Mesodermal cell (in vitro differentiated cells): ENCODE results near the gene ATXN10.

Experiments
- H3K27ac ChIP-seq: 2 replicates; pipeline ENCODE4 v1.7.0; 2013; ENCODE audit warnings: mild to moderate bottlenecking, low read depth, low read length, moderate library complexity; ENCODE audit not compliant: severe bottlenecking
- H3K36me3 ChIP-seq: 2 replicates; pipeline ENCODE4 v1.7.1; 2013; ENCODE audit warnings: mild to moderate bottlenecking, low read length, moderate library complexity; ENCODE audit not compliant: control insufficient read depth, insufficient read depth
- H3K4me1 ChIP-seq: one replicate; pipeline ENCODE4 v1.7.1; 2013; ENCODE audit warnings: mild to moderate bottlenecking, low read length; ENCODE audit not compliant: insufficient read depth, control insufficient read depth, poor library complexity, severe bottlenecking
- H3K4me3 ChIP-seq: 2 replicates; pipeline ENCODE4 v1.7.0; 2013; ENCODE audit warnings: low read length, control low read depth, mild to moderate bottlenecking; ENCODE audit not compliant: insufficient read depth, poor library complexity, severe bottlenecking; ENCODE audit errors: extremely low read depth
- H3K9me3 ChIP-seq: 2 replicates; pipeline ENCODE4 v1.7.1; 2013; ENCODE audit warnings: mild to moderate bottlenecking, low read length, moderate library complexity; ENCODE audit not compliant: control insufficient read depth
- WGBS, 2 experiments: methylation state at CpG; one replicate each; pipeline ENCODE4 v1.1.5; 2013; ENCODE audit warnings: missing lambda C conversion rate in 2 of 2; ENCODE audit not compliant: insufficient coverage in 2 of 2; 5-methylcytosine and 5-hydroxymethylcytosine counted together

ATXN10 gene

DNA sequence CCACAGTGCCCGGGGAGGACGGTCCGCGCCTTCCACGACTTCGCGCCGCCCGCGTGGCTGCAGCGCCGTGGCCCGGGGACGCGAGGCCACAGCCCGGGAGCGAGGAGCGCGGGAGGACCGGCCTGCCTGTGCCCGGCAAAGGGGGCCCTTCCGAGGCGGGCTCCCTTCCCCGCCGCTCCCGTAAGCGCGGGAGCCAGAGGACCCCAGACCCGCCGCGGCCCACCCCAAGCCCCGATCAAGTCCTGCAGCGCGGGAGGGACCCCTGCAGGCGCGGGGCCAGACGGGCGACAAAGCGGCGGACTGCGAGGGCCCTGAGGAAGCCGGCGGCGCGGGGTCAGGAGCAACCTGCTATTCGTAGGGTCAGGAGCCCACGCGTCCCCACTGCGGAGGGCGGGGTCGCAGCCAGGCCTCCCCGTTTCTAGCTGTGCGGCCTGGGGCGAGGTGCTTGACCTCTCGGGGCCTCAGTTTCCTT lies 195.0 kb downstream of the ATXN10 start:
- H3K27ac ChIP-seq, result no peak overlapping the region
- H3K9me3 ChIP-seq, result no peaks in the 10 kb centered on the region
- 3 to 6% methylated on average over 52 to 55 of the region's 55 CpGs for WGBS, 2 experiments
- H3K4me3 ChIP-seq, result peak overlapping the region; percentile 26
- H3K36me3 ChIP-seq, result no peaks in the 10 kb centered on the region
- H3K4me1 ChIP-seq, result peaks cover 15% of the 10 kb centered on the region

DNA sequence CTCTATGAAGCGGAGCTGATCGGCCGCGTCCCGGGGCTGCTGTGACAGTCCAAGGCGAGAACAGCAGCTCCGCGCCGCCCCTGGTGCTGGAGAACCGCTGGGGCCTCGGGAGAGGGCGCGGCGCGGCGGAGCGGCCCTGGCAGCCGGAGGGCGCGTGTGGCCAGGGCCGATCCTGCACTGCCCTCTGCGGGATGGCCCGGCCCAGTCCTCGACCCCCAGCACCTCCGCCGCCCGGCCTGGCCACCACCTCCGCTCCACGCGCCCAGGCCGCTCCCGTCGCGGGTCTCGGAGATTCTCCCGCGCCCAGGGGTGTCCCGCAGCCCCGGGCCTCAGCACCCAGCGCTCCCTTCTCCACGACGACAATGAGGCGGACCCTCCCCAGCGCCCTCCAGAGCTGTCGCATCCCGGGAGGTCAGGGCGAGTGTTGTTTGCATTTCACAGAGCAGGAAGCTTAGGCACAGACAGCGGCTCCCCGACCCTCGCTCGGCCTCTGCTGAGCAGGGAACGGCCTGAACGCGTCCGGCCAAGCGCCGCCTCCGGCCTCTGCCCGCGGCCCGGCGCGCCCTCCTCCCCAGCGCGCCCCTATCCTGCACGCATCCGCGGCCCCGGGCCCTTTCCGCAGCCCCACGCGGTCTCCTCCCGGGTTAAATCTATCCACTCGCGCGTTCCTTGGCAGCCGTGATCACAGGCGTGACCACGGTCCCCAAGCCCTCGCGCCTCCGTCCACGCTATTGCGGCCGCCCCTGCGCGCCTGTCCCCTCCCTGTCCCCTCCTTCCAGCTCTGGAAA lies 195.7 kb downstream of the ATXN10 start:
- Histone ChIP-seq H3K4me1 (peaks cover 15% of the 10 kb centered on the region), H3K4me3 (peak overlapping the region; percentile 26), H3K27ac (no peak overlapping the region), H3K36me3 (no peaks in the 10 kb centered on the region), H3K9me3 (peaks cover under 1% of the 10 kb centered on the region)
- WGBS, 2 experiments, result 2 to 4% methylated on average over 75 to 79 of the region's 87 CpGs

DNA sequence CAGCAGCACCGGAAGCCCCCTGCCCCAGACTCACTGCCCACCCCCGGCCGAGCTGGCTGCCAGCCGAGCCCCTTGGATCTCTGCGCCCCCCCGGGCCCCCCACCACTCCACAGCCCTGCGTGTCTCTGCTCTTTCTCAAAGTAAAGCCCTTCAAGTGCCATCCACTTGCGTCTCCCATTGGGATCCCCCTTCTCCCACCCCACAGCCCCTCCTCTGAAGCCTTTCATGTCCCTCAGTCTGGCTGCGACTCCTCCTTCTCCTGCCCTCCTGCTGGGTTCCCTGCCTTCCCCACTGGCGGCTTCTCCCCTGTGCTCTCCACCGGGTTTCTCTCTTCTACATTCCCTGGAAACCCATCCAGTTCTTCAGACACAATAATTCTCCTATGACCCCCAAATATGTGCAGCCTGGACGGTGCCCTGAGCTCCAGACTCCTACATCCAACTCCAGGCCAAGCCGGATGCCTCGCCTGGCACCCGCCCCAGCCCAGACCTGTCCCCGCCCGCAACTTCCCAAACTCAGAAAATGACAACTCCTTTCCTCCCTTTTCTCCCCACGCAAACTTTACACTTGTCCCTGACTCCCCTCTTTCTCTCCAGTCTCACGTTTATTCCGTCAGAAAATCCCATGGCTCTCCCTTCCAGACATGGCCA lies 196.4 kb downstream of the ATXN10 start:
- Histone ChIP-seq H3K27ac (no peak overlapping the region), H3K4me1 (peaks cover 15% of the 10 kb centered on the region), H3K4me3 (peak overlapping the region; percentile 26), H3K9me3 (peaks cover 8% of the 10 kb centered on the region), H3K36me3 (no peaks in the 10 kb centered on the region)
- WGBS, 2 experiments, result 44 to 59% methylated on average over 12 to 19 of the region's 20 CpGs

DNA sequence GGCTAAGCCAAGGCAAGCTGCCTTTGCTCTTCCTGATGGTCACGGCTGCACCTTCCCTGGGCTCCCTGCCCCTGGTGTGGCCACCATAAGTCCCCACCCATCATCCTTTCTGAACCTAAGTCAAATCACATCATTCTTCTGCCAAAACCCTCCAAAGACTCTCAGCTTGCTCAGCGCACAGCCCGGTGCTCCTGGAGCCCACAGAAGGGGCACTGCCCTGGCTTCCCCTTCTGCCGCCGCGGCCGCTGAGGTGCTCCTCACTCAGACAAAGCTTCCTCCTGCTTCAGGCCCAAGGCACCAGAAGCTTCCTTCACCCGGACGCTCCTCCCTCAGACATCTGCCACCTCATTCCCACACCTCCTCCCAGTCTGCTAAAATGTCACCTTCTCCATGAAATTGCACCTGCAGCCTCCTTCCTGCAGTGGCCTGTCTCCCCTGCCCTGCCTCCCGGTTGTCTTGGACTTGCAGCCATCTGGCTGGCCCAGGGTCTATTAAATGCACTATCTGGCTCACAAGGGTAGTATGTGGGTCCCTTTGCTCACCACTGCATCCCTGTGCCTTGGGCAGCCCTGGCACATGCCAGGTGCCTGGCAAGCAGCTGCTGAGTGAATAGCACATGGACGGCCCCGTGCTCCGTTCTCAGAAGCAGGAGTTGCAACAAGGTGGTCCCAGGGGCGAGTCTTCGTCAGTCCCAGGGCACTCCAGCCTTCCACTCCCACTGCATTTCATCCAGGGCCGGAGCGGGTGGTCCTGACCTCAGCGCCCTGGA lies 197.1 kb downstream of the ATXN10 start:
- Histone ChIP-seq H3K4me3 (no peak overlapping the region), H3K36me3 (no peaks in the 10 kb centered on the region), H3K4me1 (peaks cover 15% of the 10 kb centered on the region), H3K9me3 (peaks cover 8% of the 10 kb centered on the region), H3K27ac (no peak overlapping the region)
- 88 to 90% methylated on average over 10 to 18 of the region's 18 CpGs for WGBS, 2 experiments

DNA sequence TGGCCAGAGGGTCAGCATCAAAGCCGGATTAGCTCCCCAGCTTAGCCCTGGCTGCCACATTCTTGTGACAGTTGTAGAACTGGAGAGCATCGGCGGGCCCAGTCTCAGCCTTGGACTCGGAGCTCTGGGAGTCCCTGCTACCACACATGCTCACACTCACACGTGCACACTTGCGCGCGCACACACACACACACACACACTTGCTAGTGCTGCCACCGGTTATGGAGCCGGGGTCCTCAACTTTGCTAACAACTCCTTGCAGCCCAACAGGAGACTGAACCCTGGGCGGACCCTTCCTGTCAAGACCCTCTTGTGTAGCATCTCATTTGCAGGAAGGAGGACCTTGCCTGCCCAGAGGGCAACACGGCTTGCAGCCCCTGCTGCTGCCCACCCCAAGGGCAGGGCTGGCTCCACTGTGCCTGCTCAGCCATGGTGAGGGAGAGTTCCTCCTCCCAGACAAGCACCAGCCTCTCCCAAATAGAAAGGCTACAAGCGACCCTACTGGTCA lies 197.8 kb downstream of the ATXN10 start:
- 73 to 78% methylated on average over 9 to 12 of the region's 13 CpGs for WGBS, 2 experiments
- no peaks in the 10 kb centered on the region for H3K36me3 ChIP-seq
- peaks cover 8% of the 10 kb centered on the region for H3K9me3 ChIP-seq

DNA sequence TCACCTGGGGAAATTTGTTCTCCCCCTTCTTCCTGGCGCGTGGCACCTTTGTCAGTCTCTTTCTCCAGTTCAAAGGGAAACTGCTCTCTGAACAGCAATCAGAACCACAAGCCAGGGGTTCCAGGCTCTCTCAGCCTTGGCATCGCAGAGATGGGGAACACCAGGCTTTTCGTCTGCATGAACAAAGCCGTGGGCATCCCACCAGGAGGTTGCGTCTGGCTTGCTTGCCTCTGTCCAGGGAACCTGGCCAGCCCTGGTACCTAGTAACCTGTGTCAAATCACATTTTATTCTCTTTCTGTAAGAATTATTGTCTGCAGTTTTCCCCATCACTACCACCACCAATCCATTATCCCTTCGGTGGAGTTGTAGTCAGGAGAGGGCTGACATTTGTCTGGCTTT lies 198.4 kb downstream of the ATXN10 start:
- Histone ChIP-seq H3K4me1 (peaks cover 9% of the 10 kb centered on the region), H3K36me3 (no peaks in the 10 kb centered on the region), H3K9me3 (peaks cover 8% of the 10 kb centered on the region), H3K27ac (no peak overlapping the region), H3K4me3 (no peak overlapping the region)
- 85 to 86% methylated on average over 6 of the region's 7 CpGs for WGBS, 2 experiments

More for the DNA sequence above, 197.8 kb downstream of the ATXN10 start:
- Histone ChIP-seq H3K27ac (no peak overlapping the region), H3K4me1 (peaks cover 12% of the 10 kb centered on the region), H3K4me3 (no peak overlapping the region)

DNA sequence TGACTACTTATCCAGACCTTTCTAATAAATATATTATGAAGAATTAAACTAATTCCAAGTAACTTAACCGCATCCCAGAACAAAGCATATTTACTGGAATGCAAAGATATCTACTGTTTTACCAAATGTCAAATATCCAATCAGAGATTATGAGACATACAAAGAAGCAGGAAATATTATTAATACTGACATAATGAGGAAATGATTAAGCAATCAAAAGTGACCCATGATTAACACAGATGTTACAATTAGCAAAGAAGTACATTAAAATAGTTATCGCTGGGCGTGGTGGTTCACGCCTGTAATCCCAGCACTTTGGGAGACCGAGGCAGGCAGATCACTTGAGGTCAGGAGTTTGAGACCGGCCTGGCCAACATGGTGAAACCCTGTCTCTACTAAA lies 200.1 kb downstream of the ATXN10 start:
- WGBS, 2 experiments, result 82 to 84% methylated on average over 5 of the region's 6 CpGs
- H3K4me3 ChIP-seq, result no peak overlapping the region
- peaks cover 8% of the 10 kb centered on the region for H3K4me1 ChIP-seq
- no peak overlapping the region for H3K27ac ChIP-seq
- no peaks in the 10 kb centered on the region for H3K36me3 ChIP-seq
- H3K9me3 ChIP-seq, result peaks cover 8% of the 10 kb centered on the region

DNA sequence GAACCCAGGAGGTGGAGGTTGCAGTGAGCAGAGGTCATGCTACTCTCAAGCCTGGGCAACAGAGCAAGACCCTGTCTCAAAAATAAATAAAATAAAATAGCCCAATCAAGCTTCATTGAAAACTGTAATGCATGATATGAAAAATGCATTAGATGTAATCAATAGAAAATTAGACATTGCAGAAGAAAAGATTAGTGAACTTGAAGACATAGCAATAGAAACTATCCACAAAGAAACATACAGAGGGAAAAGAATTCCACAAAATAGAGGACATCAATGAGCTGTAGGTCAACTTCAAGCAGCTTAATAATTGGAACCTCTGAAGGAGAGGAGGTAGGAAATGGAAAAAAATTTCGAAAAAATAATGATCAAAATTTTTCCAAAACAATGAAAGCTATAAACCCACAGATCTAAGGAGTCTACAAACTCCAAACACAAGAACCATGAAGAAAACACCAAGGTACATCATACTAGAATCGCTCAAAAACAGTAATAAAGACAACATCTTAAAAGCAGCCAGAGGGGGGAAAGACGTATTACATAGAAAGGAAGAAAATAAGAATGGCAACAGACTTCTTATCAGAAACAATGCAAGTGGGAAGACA lies 201.1 kb downstream of the ATXN10 start:
- H3K9me3 ChIP-seq, result peaks cover 8% of the 10 kb centered on the region
- H3K4me1 ChIP-seq, result peaks cover 1% of the 10 kb centered on the region
- no peak overlapping the region for H3K27ac ChIP-seq
- H3K4me3 ChIP-seq, result no peak overlapping the region
- WGBS, 2 experiments, result no CpG with 5 or more reads among the region's 3 CpGs
- no peaks in the 10 kb centered on the region for H3K36me3 ChIP-seq

DNA sequence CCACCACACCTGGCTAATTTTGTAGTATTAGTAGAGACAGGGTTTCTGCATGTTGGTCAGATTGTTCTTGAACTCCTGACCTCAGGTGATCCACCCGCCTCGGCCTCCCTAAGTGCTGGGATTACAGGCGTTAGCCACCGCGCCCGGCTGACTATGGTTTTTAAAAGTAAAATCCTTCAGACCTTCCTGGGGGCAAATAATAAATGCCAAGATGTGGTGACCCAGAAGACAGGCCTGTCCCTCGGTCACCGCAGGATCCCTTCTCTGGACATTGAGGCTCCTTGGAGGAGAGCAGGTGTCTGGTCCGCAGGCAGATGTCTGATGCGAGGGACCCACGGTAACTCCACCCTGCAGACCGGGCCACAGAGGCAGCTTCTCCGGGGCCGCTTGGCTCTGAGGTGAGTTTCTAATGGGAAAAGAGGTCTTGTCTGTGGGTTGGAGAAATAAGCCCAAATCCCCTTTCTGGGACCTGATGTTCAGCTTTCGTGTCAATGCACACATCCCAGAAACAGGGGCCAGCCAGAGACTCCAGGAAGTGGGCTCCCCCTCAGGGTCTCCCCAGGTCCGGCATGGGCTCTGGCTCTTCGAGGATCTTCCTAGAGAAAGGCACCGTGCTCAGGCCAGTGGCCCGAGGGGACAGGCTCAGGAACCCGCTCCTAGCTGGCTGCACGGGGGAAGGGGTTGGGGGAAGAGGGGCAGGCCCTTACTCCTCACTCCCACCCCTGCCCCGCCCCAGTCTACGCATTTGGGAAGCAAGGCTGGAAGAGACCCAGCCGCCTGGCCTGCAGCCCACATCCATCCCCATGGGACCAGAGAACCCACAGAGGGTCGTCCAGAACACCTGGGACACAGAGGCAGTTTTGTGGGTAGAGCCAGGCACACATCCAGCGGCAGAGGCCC lies 204.8 kb downstream of the ATXN10 start:
- Histone ChIP-seq H3K27ac (no peak overlapping the region), H3K9me3 (peaks cover 8% of the 10 kb centered on the region), H3K4me3 (no peak overlapping the region), H3K4me1 (no peaks in the 10 kb centered on the region), H3K36me3 (no peaks in the 10 kb centered on the region)
- 90 to 94% methylated on average over 19 to 26 of the region's 26 CpGs for WGBS, 2 experiments
